Common myeloid progenitor, CD34-positive (primary cell): ENCODE measurements around the gene BEX1.

ENCODE experiments used
- CTCF ChIA-PET: fragments of 350-600 bp; sonication (Branson Sonifier 250); formaldehyde crosslinking; loops from one replicate; lab custom pipeline; 2021; ENCODE audit warnings: antibody characterized with exemption; lab: Charles Lee
- POLR2A ChIA-PET: fragments of 350-600 bp; sonication (Branson Sonifier 250); formaldehyde crosslinking; loops from one replicate; lab custom pipeline; 2021; ENCODE audit warnings: antibody characterized with exemption; lab: Charles Lee
- DNase-seq, 3 donors: peaks; one replicate each; pipeline versions ENCODE4 v3.0.0 to v3.0.0-alpha.2; 2013
- H3K27ac ChIP-seq, 2 experiments: 1 replicate in 1 of 2; 2 replicates in 1 of 2; pipeline ENCODE4 v1.7.0; 2013; ENCODE audit warnings: inconsistent platforms in 2 of 2, low read length in 2 of 2, mild to moderate bottlenecking in 2 of 2, low read depth in 1 of 2, moderate library complexity in 1 of 2; ENCODE audit not compliant: severe bottlenecking in 2 of 2, insufficient read depth in 1 of 2, poor library complexity in 1 of 2
- H3K27me3 ChIP-seq, 5 experiments: replicated peaks in 2 of 5; 1 replicate in 3 of 5; 2 replicates in 2 of 5; pipeline versions ENCODE4 v1.6.1 to v1.7.0; 2013; ENCODE audit warnings: low read length in 4 of 5, mild to moderate bottlenecking in 2 of 5, moderate library complexity in 2 of 5, inconsistent platforms in 1 of 5; ENCODE audit not compliant: insufficient read depth in 5 of 5, control insufficient read depth in 4 of 5
- H3K36me3 ChIP-seq, 4 experiments: 1 replicate in 2 of 4; 2 replicates in 2 of 4; pipeline versions ENCODE4 v1.6.1 to v1.7.0; 2013; ENCODE audit warnings: low read length in 3 of 4, control low read depth in 1 of 4, mild to moderate bottlenecking in 1 of 4; ENCODE audit not compliant: control insufficient read depth in 4 of 4, insufficient read depth in 4 of 4
- H3K4me1 ChIP-seq, 4 experiments: 1 replicate in 3 of 4; 2 replicates in 1 of 4; pipeline versions ENCODE4 v1.6.1 to v1.7.1; 2013; ENCODE audit warnings: low read length in 3 of 4, mild to moderate bottlenecking in 3 of 4, control low read depth in 1 of 4, inconsistent platforms in 1 of 4, moderate library complexity in 1 of 4; ENCODE audit not compliant: control insufficient read depth in 4 of 4, insufficient read depth in 4 of 4; ENCODE audit errors: control extremely low read depth in 1 of 4
- H3K4me3 ChIP-seq, 7 experiments: 1 replicate in 4 of 7; 2 replicates in 3 of 7; pipeline versions ENCODE4 v1.5.1 to v1.7.0; 2013; ENCODE audit warnings: mild to moderate bottlenecking in 7 of 7, low read length in 6 of 7, moderate library complexity in 6 of 7, inconsistent platforms in 2 of 7, low read depth in 2 of 7, control low read depth in 1 of 7; ENCODE audit not compliant: insufficient read depth in 4 of 7, control insufficient read depth in 1 of 7; ENCODE audit errors: extremely low read depth in 1 of 7
- H3K9me3 ChIP-seq, 5 experiments: 1 replicate in 4 of 5; 2 replicates in 1 of 5; pipeline versions ENCODE4 v1.6.1 to v1.7.1; 2013; ENCODE audit warnings: low read length in 4 of 5, mild to moderate bottlenecking in 2 of 5, inconsistent platforms in 1 of 5, low read depth in 1 of 5, moderate library complexity in 1 of 5; ENCODE audit not compliant: control insufficient read depth in 4 of 5, insufficient read depth in 2 of 5; ENCODE audit errors: control extremely low read depth in 1 of 5
- WGBS: methylation state at CpG from one replicate; pipeline ENCODE4 v1.1.5; 2013; ENCODE audit not compliant: insufficient coverage; 5-methylcytosine and 5-hydroxymethylcytosine counted together

BEX1 gene

DNA sequence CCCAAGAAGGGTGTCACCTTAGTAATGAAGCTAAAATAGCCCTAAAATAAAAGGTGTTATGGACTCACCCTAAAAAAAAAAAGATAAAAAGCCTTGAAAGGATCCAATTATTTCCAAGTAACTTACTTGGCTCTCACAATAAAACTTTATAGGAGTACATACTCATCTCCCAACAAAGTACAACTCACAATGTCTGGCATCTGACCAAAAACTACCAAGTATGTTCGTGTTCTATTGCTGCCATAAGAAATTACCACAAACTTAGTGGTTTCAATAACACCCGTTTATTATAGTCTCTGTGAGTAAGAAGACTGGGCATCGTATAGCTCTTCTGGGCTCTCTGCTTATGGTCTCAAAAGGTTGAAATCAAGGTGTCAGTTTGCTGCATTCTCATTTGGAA, 51.0 kb downstream of the BEX1 start:
- H3K9me3 ChIP-seq = no peaks in the 10 kb centered on the region
- H3K36me3 ChIP-seq = no peaks in the 10 kb centered on the region
- ChIA-PET POLR2A (no interaction called here), CTCF (no interaction called here)
- no peak for DNase-seq
- no peak overlapping the region for H3K4me3 ChIP-seq
- H3K27me3 ChIP-seq = peaks cover 0 to 2% (median 0%) of the 10 kb centered on the region in 5 experiments
- H3K27ac ChIP-seq = no peak overlapping the region
- 84% methylated on average over 3 of the region's 3 CpGs for WGBS
- no peaks in the 10 kb centered on the region for H3K4me1 ChIP-seq
